K562 (cell line): ENCODE results near the gene TRIM69. TPM values are rescaled to one million over a fixed set of nuclear protein-coding genes. Genes with fewer than 3 reads are reported as not detected.

Source experiments
- ATAC-seq: fragments of 200-7000 bp; cut with Tn5 transposase; 3 replicates; pipeline ENCODE4 v1.9.1; 2020; ENCODE audit warnings: moderate library complexity
- BruUV-seq: library from RNA; stranded (reverse); fragments of 400-500 nt; replicated peaks from 2 replicates; lab custom pipeline; 2021; lab: Mats Ljungman, UMichigan
- CTCF ChIA-PET: fragments of 300-600 bp; formaldehyde crosslinking; extraction: SDS; loops from one replicate; lab custom pipeline; 2021; ENCODE audit warnings: low intra/inter-chr PET ratio; lab: Yijun Ruan, JAX
- POLR2A ChIA-PET: fragments of 300-600, 350-650 bp; sonication (Branson Sonifier 250); formaldehyde crosslinking; extraction: SDS; loops from one replicate; lab custom pipeline; 2021; ENCODE audit warnings: antibody characterized with exemption, inconsistent platforms; lab: Yijun Ruan, JAX
- DNase-seq, 4 experiments: peaks; one replicate each; pipeline versions ENCODE4 v3.0.0 to v3.0.0-alpha.2; 2011 to 2018; ENCODE audit warnings: low spot score in 3 of 4, mixed read lengths in 3 of 4; ENCODE audit errors: extremely low read depth in 1 of 4
- FAIRE-seq: peaks from 2 replicates; lab custom pipeline; 2011; peaks lifted over from hg19 to GRCh38; lab: Jason Lieb, UNC
- H2AFZ ChIP-seq: 2 replicates; pipeline ENCODE4 v1.6.0; 2011; ENCODE audit warnings: low read depth, low read length, control low read depth, inconsistent platforms
- H3K27ac ChIP-seq: fragments of 200-600 bp; 3 replicates; pipeline ENCODE4 v1.8.0; 2011; ENCODE audit warnings: low read depth, mild to moderate bottlenecking, control low read depth, inconsistent platforms, low read length, moderate library complexity, mixed read lengths; ENCODE audit errors: extremely low read depth
- H3K27me3 ChIP-seq, 2 experiments: fragments of 300-600 bp in 1 of 2; 2 replicates in 1 of 2; 3 replicates in 1 of 2; pipeline versions ENCODE4 v1.6.0 to v1.8.0; 2011; ENCODE audit warnings: inconsistent platforms in 2 of 2, low read length in 2 of 2, mild to moderate bottlenecking in 1 of 2, mixed read lengths in 1 of 2, moderate library complexity in 1 of 2; ENCODE audit not compliant: control insufficient read depth in 2 of 2, insufficient read depth in 2 of 2
- H3K36me3 ChIP-seq: fragments of 300-600 bp; 3 replicates; pipeline ENCODE4 v1.8.0; 2011; ENCODE audit warnings: mild to moderate bottlenecking, low read length, inconsistent platforms; ENCODE audit not compliant: control insufficient read depth, insufficient read depth
- H3K4me1 ChIP-seq, 2 experiments: fragments of 200-600 bp in 1 of 2; replicated peaks in 1 of 2; 2 replicates in 1 of 2; 3 replicates in 1 of 2; pipeline versions ENCODE4 v1.5.1 to v1.8.0; 2011; ENCODE audit warnings: inconsistent platforms in 2 of 2, low read length in 2 of 2, mild to moderate bottlenecking in 1 of 2, mixed read lengths in 1 of 2, moderate library complexity in 1 of 2; ENCODE audit not compliant: control insufficient read depth in 2 of 2, insufficient read depth in 2 of 2
- H3K4me2 ChIP-seq: 2 replicates; pipeline ENCODE4 v1.6.1; 2011; ENCODE audit warnings: low read length, control low read depth, inconsistent platforms, mixed read lengths; ENCODE audit not compliant: insufficient read depth
- H3K4me3 ChIP-seq: fragments of 200-600 bp; sonication (generic), shearing (Covaris generic); 2 replicates; pipeline ENCODE4 v1.5.1; 2016; ENCODE audit warnings: control low read depth, inconsistent platforms
- H3K79me2 ChIP-seq: fragments of 200-600 bp; 3 replicates; pipeline ENCODE4 v1.8.0; 2011; ENCODE audit warnings: low read length, inconsistent platforms; ENCODE audit not compliant: control insufficient read depth, insufficient read depth
- H3K9ac ChIP-seq, 2 experiments: 2 replicates each; pipeline versions ENCODE4 v1.6.0 to v1.6.1; 2011; ENCODE audit warnings: low read depth in 2 of 2, low read length in 2 of 2, control low read depth in 1 of 2, inconsistent platforms in 1 of 2, mild to moderate bottlenecking in 1 of 2, mixed read lengths in 1 of 2; ENCODE audit not compliant: insufficient read depth in 1 of 2
- H3K9me1 ChIP-seq: one replicate; pipeline ENCODE4 v1.6.0; 2011; ENCODE audit warnings: inconsistent platforms, mild to moderate bottlenecking, low read length, moderate library complexity; ENCODE audit not compliant: control insufficient read depth, insufficient read depth
- H3K9me3 ChIP-seq: replicated peaks from 2 replicates; pipeline ENCODE4 v1.5.1; 2011; ENCODE audit warnings: low read depth, low read length, inconsistent platforms; ENCODE audit not compliant: control insufficient read depth, insufficient read depth
- H4K20me1 ChIP-seq: replicated peaks from 2 replicates; pipeline ENCODE4 v1.6.1; 2011; ENCODE audit warnings: low read length, inconsistent platforms, mixed read lengths; ENCODE audit not compliant: control insufficient read depth, insufficient read depth
- CBX5 ChIP-seq: IDR thresholded peaks from 2 replicates; pipeline ENCODE4 v1.6.1; 2014; ENCODE audit warnings: low read depth, borderline replicate concordance
- FOXP1 ChIP-seq: sonication (generic); formaldehyde crosslinking; IDR thresholded peaks from 2 replicates; pipeline ENCODE4 v1.8.0; 2022; ENCODE audit warnings: mild to moderate bottlenecking, missing genetic modification reagents
- HDAC6 ChIP-seq: IDR thresholded peaks from 2 replicates; pipeline ENCODE4 v1.6.1; 2012; ENCODE audit warnings: low read depth, mild to moderate bottlenecking, control low read depth, inconsistent platforms, low read length, moderate library complexity
- MCM7 ChIP-seq, 2 experiments: fragments of 450-650 bp; IDR thresholded peaks; 2 replicates each; pipeline ENCODE4 v1.6.1; 2016 to 2018
- MEIS2 ChIP-seq: fragments of 450-650 bp; IDR thresholded peaks from 2 replicates; pipeline ENCODE4 v1.6.1; 2014; ENCODE audit warnings: mild to moderate bottlenecking; ENCODE audit not compliant: partially characterized antibody
- NFIC ChIP-seq: fragments of 450-650 bp; IDR thresholded peaks from 2 replicates; pipeline ENCODE4 v1.6.1; 2017; ENCODE audit warnings: mild to moderate bottlenecking, inconsistent platforms
- SIN3A ChIP-seq, 2 experiments: fragments of 150-350 bp in 1 of 2; IDR thresholded peaks; 2 replicates each; pipeline ENCODE4 v1.6.1; 2011 to 2016; ENCODE audit warnings: borderline replicate concordance in 2 of 2, low read depth in 2 of 2, low read length in 2 of 2, mild to moderate bottlenecking in 2 of 2, moderate library complexity in 2 of 2; ENCODE audit not compliant: control insufficient read depth in 1 of 2
- TRIM28 ChIP-seq: fragments of 450-650 bp; IDR thresholded peaks from 2 replicates; pipeline ENCODE4 v1.6.1; 2017
- ZFP1 ChIP-seq: fragments of 450-650 bp; formaldehyde crosslinking; IDR thresholded peaks from 2 replicates; pipeline ENCODE4 v1.4.0; 2020; ENCODE audit warnings: mild to moderate bottlenecking, mixed read lengths
- ZNF12 ChIP-seq: sonication (generic); formaldehyde crosslinking; IDR thresholded peaks from 2 replicates; pipeline ENCODE4 v1.4.0; 2020; ENCODE audit warnings: mild to moderate bottlenecking, missing genetic modification reagents
- WGBS: fragments of 100-300 bp; shearing (Covaris generic); methylation state at CpG from one replicate; pipeline ENCODE4 v1.1.6; 2016; ENCODE audit warnings: low coverage, mixed read lengths; ENCODE audit not compliant: insufficient coverage; ENCODE audit errors: missing lambda C conversion rate; 5-methylcytosine and 5-hydroxymethylcytosine counted together
- in situ Hi-C: fragments of 300-500 bp; cut with MboI; formaldehyde crosslinking; loops from 4 replicates; pipeline ENCODE4 v1.15.0; 2018; ENCODE audit warnings: inconsistent platforms, mixed read lengths
- intact Hi-C: fragments of 100-400 bp; cut with micrococcal nuclease; formaldehyde crosslinking; loops from 2 replicates; pipeline ENCODE4 v1.14.2; 2022
- polyA plus RNA-seq, 8 experiments: library from polyadenylated mRNA; depleted of rRNA in 4 of 8; stranded (reverse) in 5 of 8; unstranded in 3 of 8; fragments of >200 nt; fragmentation: Nextera tagmentation in 2 of 8; fragmentation: Illumina TruSeq in 1 of 8; extraction: Ambion mirVana in 2 of 8; extraction: Trizol in 1 of 8; gene quantifications; 2 replicates each; pipeline versions ENCODE4 v1.2.1 to v1.2.3, GENCODE V29; 2011 to 2014; ENCODE audit warnings: inconsistent platforms in 1 of 8, missing spikeins in 1 of 8
- total RNA-seq, 7 experiments: library from RNA; depleted of rRNA in 6 of 7; stranded (reverse); fragments of >200 nt in 6 of 7; fragmentation: Illumina TruSeq in 2 of 7; extraction: Trizol in 2 of 7; gene quantifications; 2 replicates each; pipeline versions ENCODE4 v1.2.1 to v1.2.3, GENCODE V29; 2011 to 2021; ENCODE audit warnings: low replicate concordance in 1 of 7
- TF ChIP-seq, protein P1 (sequence below): fragments of 450-650 bp; formaldehyde crosslinking; IDR thresholded peaks from 2 replicates; pipeline ENCODE4 v1.4.0; 2022; ENCODE audit warnings: missing genetic modification characterization
- TF ChIP-seq, protein P2 (sequence below): fragments of 450-650 bp; IDR thresholded peaks from 2 replicates; pipeline ENCODE4 v1.6.1; 2016

TRIM69 gene
- total and polyA plus RNA-seq, 9 of the 15 experiments (the other 6 are each of a cell fraction or from before 2014, with no cell fraction given), result 1.0 to 4.3 (median 2.3) TPM

DNA sequence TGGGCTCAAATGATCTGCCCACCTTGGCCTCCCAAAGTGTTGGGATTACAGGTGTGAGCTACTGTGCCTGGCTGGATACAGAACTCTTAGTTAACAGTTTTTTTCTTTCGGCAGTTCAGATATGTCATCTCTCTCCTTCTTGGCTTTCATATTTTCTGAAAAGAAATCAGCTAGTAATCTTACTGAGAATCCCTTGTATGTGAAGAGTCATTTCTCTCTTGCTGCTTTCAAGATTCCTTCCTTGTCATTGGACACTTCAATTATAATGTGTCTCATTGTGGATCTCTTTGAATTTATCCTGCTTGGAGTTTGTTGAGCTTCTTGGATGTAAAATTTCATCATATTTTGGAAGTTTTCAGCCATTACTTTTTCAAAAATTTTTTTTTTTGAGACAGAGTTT, 17.0 kb downstream of the TRIM69 start:
- H3K9ac ChIP-seq, result no peak overlapping the region
- H3K4me1 ChIP-seq, result no peaks in the 10 kb centered on the region
- H3K27ac ChIP-seq, result no peak overlapping the region
- H3K9me1 ChIP-seq, result no peaks in the 10 kb centered on the region
- intact Hi-C loops (no loop called here), in situ Hi-C loops (no loop called here)
- CTCF ChIA-PET, result no interaction called here
- no peak overlapping the region for H3K4me2 ChIP-seq
- 60% methylated on average over 1 of the region's 1 CpG for WGBS
- DNase-seq, result no peak
- no peak overlapping the region for H3K4me3 ChIP-seq
- no peak for ATAC-seq
- POLR2A ChIA-PET, result interaction anchor here (1.1 to 1.4 kb wide), 2 partner anchors 12 to 17 kb away, joined by 3 read pairs; partner anchors contain the start of gene TRIM69
- no peak overlapping the region for H2AFZ ChIP-seq
- FAIRE-seq, result no peak
- H4K20me1 ChIP-seq, result no peaks in the 10 kb centered on the region
- no peaks in the 10 kb centered on the region for H3K36me3 ChIP-seq
- TF ChIP-seq TRIM28 (peak; percentile 79), FOXP1 (CRISPR knock-in tag) (no peak), CBX5 (0 out of 2 replicates have a peak, but pooled peaks have one; percentile 42), HDAC6 (no peak)
- peaks cover 4% of the 10 kb centered on the region for H3K9me3 ChIP-seq
- no peaks in the 10 kb centered on the region for H3K79me2 ChIP-seq
- H3K27me3 ChIP-seq, result no peaks in the 10 kb centered on the region; a peak in 1 of 5 replicates
- no TSS peak for BruUV-seq

DNA sequence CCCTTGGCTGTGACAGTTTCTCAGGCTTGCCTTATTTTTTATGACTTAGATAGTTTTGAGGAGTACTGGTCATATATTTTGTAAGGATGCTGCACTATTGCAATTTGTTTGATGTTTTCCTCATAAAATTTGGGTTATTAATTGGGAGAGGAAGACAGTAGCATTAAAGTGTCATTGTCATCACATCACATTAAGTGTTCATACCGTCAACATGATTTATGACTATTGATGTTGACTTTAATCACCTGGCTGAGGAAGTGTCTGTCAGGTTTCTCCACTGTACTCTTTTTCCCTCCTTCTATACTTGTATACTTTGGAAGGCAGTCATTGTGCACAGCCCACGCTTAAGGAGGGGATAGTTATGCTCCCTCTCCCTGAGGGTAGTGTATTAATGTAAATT, 26.9 kb downstream of the TRIM69 start:
- CTCF ChIA-PET, result no interaction called here
- BruUV-seq, result no TSS peak
- Histone ChIP-seq H3K79me2 (no peaks in the 10 kb centered on the region), H3K27me3 (no peaks in the 10 kb centered on the region), H3K9me3 (no peaks in the 10 kb centered on the region), H3K9ac (no peak overlapping the region), H3K9me1 (no peaks in the 10 kb centered on the region), H3K4me3 (no peak overlapping the region), H3K4me2 (no peak overlapping the region), H3K4me1 (no peaks in the 10 kb centered on the region), H3K27ac (no peak overlapping the region), H3K36me3 (no peaks in the 10 kb centered on the region), H2AFZ (no peak overlapping the region), H4K20me1 (no peaks in the 10 kb centered on the region)
- DNase-seq (no peak), FAIRE-seq (no peak), ATAC-seq (no peak)
- 14% methylated on average over 2 of the region's 2 CpGs for WGBS
- POLR2A ChIA-PET, result no interaction called here
- in situ Hi-C loops, result no loop called here
- TF ChIP-seq MCM7 (IDR thresholded peaks at IDR 0.05) (no peak), ZNF12 (no peak), NFIC (no peak), ZFP1 (CRISPR knock-in tag) (no peak), MEIS2 (peak; percentile 70), SIN3A (IDR thresholded peaks at IDR 0.05; ENCODE audit: borderline replicate concordance in 2 of 2, control insufficient read depth in 1 of 2, low read depth in 2 of 2, low read length in 2 of 2) (no peak)
- TF ChIP-seq, protein P1, sequence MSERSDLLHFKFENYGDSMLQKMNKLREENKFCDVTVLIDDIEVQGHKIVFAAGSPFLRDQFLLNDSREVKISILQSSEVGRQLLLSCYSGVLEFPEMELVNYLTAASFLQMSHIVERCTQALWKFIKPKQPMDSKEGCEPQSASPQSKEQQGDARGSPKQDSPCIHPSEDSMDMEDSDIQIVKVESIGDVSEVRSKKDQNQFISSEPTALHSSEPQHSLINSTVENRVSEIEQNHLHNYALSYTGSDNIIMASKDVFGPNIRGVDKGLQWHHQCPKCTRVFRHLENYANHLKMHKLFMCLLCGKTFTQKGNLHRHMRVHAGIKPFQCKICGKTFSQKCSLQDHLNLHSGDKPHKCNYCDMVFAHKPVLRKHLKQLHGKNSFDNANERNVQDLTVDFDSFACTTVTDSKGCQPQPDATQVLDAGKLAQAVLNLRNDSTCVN (CRISPR knock-in tag), result no peak
- TF ChIP-seq, protein P2, sequence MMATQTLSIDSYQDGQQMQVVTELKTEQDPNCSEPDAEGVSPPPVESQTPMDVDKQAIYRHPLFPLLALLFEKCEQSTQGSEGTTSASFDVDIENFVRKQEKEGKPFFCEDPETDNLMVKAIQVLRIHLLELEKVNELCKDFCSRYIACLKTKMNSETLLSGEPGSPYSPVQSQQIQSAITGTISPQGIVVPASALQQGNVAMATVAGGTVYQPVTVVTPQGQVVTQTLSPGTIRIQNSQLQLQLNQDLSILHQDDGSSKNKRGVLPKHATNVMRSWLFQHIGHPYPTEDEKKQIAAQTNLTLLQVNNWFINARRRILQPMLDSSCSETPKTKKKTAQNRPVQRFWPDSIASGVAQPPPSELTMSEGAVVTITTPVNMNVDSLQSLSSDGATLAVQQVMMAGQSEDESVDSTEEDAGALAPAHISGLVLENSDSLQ, result peak; percentile 39; the same call in 1 of the 2 replicates
- intact Hi-C loops, result no loop called here
